ENCODE data around the gene CSNK1E. TPM values are rescaled to one million over a fixed set of nuclear protein-coding genes. Genes with fewer than 3 reads are reported as not detected.

The CSNK1E gene
- total and polyA plus RNA-seq, 2 of the 4 experiments (the other 2 are of a cell fraction) = 116 to 276 TPM

DNA sequence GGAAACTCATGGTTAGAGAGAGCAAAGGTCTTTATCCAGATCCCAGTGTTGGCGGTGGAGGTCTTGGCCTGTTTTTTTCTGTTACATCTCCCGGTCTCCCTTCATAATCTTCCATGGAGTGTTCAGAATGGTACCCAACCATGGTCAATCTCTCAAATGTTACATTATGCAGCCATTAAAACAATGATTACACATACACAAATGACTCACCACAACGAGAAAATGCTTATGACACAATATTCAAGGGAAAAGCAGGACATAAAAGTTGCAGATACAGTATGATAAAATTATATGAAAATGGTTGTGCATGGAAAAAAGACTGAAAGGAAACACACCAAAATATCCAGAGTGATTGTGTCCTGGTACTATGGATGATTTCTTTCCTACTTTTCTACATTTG lies 17.8 kb upstream of the CSNK1E start:
- H2AK9ac ChIP-seq (replicated peaks; ENCODE audit: low read depth, low read length, poor library complexity) = no peak overlapping the region
- no peak for ATAC-seq (ENCODE audit: low read depth)
- no peak overlapping the region for H2BK20ac ChIP-seq (ENCODE audit: low read depth, low read length)
- H3K14ac ChIP-seq (replicated peaks; ENCODE audit: low read depth, low read length) = no peak overlapping the region
- no peak overlapping the region for H2BK120ac ChIP-seq (ENCODE audit: low read depth, low read length)
- no peak overlapping the region for H3K4ac ChIP-seq (ENCODE audit: low read depth, low read length)
- intact Hi-C loops (cut with micrococcal nuclease) (no loop called here), dilution Hi-C loops (cut with HindIII; ENCODE audit: low sequenced_read_pairs, unreplicated experiment) (no loop called here), in situ Hi-C loops (cut with MboI; ENCODE audit: low sequenced_read_pairs) (no loop called here)
- TF ChIP-seq FOS (IDR thresholded peaks at IDR 0.05; ENCODE audit: low read depth, low read length) (peak; percentile 58), MAFK (IDR thresholded peaks at IDR 0.05; ENCODE audit: low read depth, low read length) (peak; percentile 41), CEBPB (IDR thresholded peaks at IDR 0.05; ENCODE audit: low read depth, low read length) (peak; percentile 81), RAD21 (IDR thresholded peaks at IDR 0.05; ENCODE audit: low read length) (no peak)
- H4K8ac ChIP-seq (ENCODE audit: low read depth in 2 of 2, low read length in 2 of 2) = no peak overlapping the region
- H3K23ac ChIP-seq (ENCODE audit: low read depth, low read length) = no peak overlapping the region
- H4K20me1 ChIP-seq (ENCODE audit: insufficient read depth, low read length) = no peaks in the 10 kb centered on the region
- H3K18ac ChIP-seq (ENCODE audit: low read depth, low read length) = no peak overlapping the region
- no peaks in the 10 kb centered on the region for H3K9me1 ChIP-seq (ENCODE audit: insufficient read depth, low read length)
- H4K5ac ChIP-seq (ENCODE audit: low read depth, low read length) = no peak overlapping the region
- no peak overlapping the region for H2BK5ac ChIP-seq (ENCODE audit: low read depth, low read length, poor library complexity, severe bottlenecking)
- H3K79me1 ChIP-seq (ENCODE audit: low read depth in 1 of 2, low read length in 2 of 2) = no peaks in the 10 kb centered on the region
- ChIA-PET CTCF (no interaction called here), POLR2A (ENCODE audit: unreplicated experiment) (no interaction called here)
- no peak overlapping the region for H2BK15ac ChIP-seq (ENCODE audit: low read depth, low read length)
- peaks cover 6% of the 10 kb centered on the region for H3K4me1 ChIP-seq (ENCODE audit: control insufficient read depth, insufficient read depth, low read length)
- H3K36me3 ChIP-seq (ENCODE audit: control insufficient read depth, insufficient read depth, low read length) = no peaks in the 10 kb centered on the region
- H3K4me3 ChIP-seq (ENCODE audit: insufficient read depth, low read depth, low read length) = no peak overlapping the region
- WGBS, 2 experiments (ENCODE audit: extremely low coverage in 2 of 2, insufficient read length in 1 of 2) = 100% methylated on average over 1 of the region's 3 CpGs; no CpG with 5 or more reads in 1 of the 2 experiments
- no peak overlapping the region for H2AFZ ChIP-seq (replicated peaks; ENCODE audit: low read length, poor library complexity)
- no peaks in the 10 kb centered on the region for H3K27me3 ChIP-seq (ENCODE audit: control insufficient read depth, insufficient read depth, low read length)
- no peak overlapping the region for H2AK5ac ChIP-seq (ENCODE audit: low read depth, low read length)
- no peak overlapping the region for H3K9ac ChIP-seq (ENCODE audit: low read depth, low read length)
- H3K9me3 ChIP-seq (ENCODE audit: control insufficient read depth, insufficient read depth, low read length) = no peaks in the 10 kb centered on the region
- H4K91ac ChIP-seq (ENCODE audit: insufficient read depth, low read depth, low read length) = no peak overlapping the region
- no peak overlapping the region for H3K27ac ChIP-seq (ENCODE audit: insufficient read depth, low read length)
- no peak overlapping the region for H3K4me2 ChIP-seq (ENCODE audit: low read depth, low read length)
- no TSS peak for BruUV-seq (replicated peaks)
- peak; percentile 49 for DNase-seq
- no peak overlapping the region for H3K56ac ChIP-seq (ENCODE audit: extremely low read depth, insufficient read depth, low read length)

Data from IMR-90 (cell line).